Spleen (tissue), 11 donors: ENCODE results near the gene FAM83G. TPM values are rescaled to one million over a fixed set of nuclear protein-coding genes. Genes with fewer than 3 reads are reported as not detected.
A peak's percentile ranks its signal among the peaks of the same experiment; 100 is the strongest.

Source experiments
- DNase-seq: peaks from one replicate; pipeline ENCODE4 v3.0.0-alpha.2; 2020
- H3K27ac ChIP-seq, 8 donors: fragments of 200-600 bp; sonication (generic) in 7 of 8; 1 replicate in 4 of 8; 2 replicates in 4 of 8; pipeline versions ENCODE4 v1.5.0 to v1.8.0; 2016 to 2021; ENCODE audit warnings: inconsistent platforms in 4 of 8, mild to moderate bottlenecking in 4 of 8, moderate library complexity in 1 of 8
- H3K27me3 ChIP-seq, 7 donors: fragments of 200-600 bp; sonication (generic) in 6 of 7; replicated peaks in 1 of 7; 1 replicate in 4 of 7; 2 replicates in 3 of 7; pipeline versions ENCODE4 v1.5.0 to v1.8.0; 2016 to 2021; ENCODE audit warnings: inconsistent platforms in 3 of 7, mild to moderate bottlenecking in 1 of 7
- H3K36me3 ChIP-seq, 6 donors: fragments of 200-600 bp; sonication (generic) in 5 of 6; 1 replicate in 4 of 6; 2 replicates in 2 of 6; pipeline versions ENCODE4 v1.5.0 to v1.8.0; 2016 to 2021; ENCODE audit warnings: inconsistent platforms in 2 of 6
- H3K4me1 ChIP-seq, 6 donors: fragments of 200-600 bp; sonication (generic) in 5 of 6; 1 replicate in 3 of 6; 2 replicates in 3 of 6; pipeline versions ENCODE4 v1.5.0 to v1.8.0; 2016 to 2021; ENCODE audit warnings: inconsistent platforms in 3 of 6
- H3K4me3 ChIP-seq, 8 donors: fragments of 200-600 bp; sonication (generic) in 7 of 8; 1 replicate in 4 of 8; 2 replicates in 4 of 8; pipeline versions ENCODE4 v1.5.0 to v1.8.0; 2016 to 2021; ENCODE audit warnings: inconsistent platforms in 4 of 8, mild to moderate bottlenecking in 4 of 8, moderate library complexity in 2 of 8
- H3K9me3 ChIP-seq, 8 donors: fragments of 200-600 bp; sonication (generic) in 7 of 8; 1 replicate in 4 of 8; 2 replicates in 4 of 8; pipeline versions ENCODE4 v1.5.0 to v1.8.0; 2016 to 2021; ENCODE audit warnings: inconsistent platforms in 4 of 8
- POLR2A ChIP-seq, 3 donors: fragments of 450-650 bp; IDR thresholded peaks; one replicate each; pipeline ENCODE4 v1.5.1; 2017; ENCODE audit warnings: antibody characterized with exemption in 3 of 3, mild to moderate bottlenecking in 1 of 3
- POLR2AphosphoS5 ChIP-seq, 3 donors: sonication (generic); formaldehyde crosslinking; IDR thresholded peaks; one replicate each; pipeline ENCODE4 v1.5.1; 2017; ENCODE audit warnings: antibody characterized with exemption in 3 of 3
- whole genome bisulfite sequencing, 5 donors: extraction: QIAGEN DNeasy Blood & Tissue Kit in 3 of 5; methylation state at CpG; one replicate each; pipeline versions ENCODE4 v1.1.5 to v1.1.7; 2013 to 2018; 5-methylcytosine and 5-hydroxymethylcytosine counted together
- intact Hi-C: fragments of 100-400 bp; cut with DNase I; formaldehyde crosslinking; loops from one replicate; pipeline ENCODE4 v1.15.0; 2023; ENCODE audit warnings: low total_unique reads
- polyA plus RNA-seq, 3 donors: library from polyadenylated mRNA; stranded (reverse); fragments of 200-250 nt; gene quantifications; one replicate each; pipeline ENCODE4 v1.2.1, GENCODE V29; 2013
- total RNA-seq, 7 donors: library from RNA; depleted of rRNA in 3 of 7; stranded (reverse); fragments of >200 nt in 3 of 7; fragmentation: NEBNext Ultra II Directional in 4 of 7; extraction: Animal tissue kit (Norgen Biotek cat#: 25700) in 4 of 7; gene quantifications; one replicate each; pipeline versions ENCODE4 v1.1.0 to v1.2.1, GENCODE V29; 2016 to 2021
- TF ChIP-seq, protein P1 (sequence below), 11 experiments: fragments of 200-600 bp in 7 of 11; fragments of 450-650 bp in 4 of 11; sonication (generic) in 4 of 11; IDR thresholded peaks in 8 of 11; conservative IDR thresholded peaks in 3 of 11; 1 replicate in 7 of 11; 2 replicates in 4 of 11; pipeline versions ENCODE4 v1.4.0 to v1.8.0; 2016 to 2021; ENCODE audit warnings: antibody characterized with exemption in 11 of 11, inconsistent platforms in 4 of 11, mild to moderate bottlenecking in 1 of 11
- donor health status: healthy with polysubstance abuse.
- donor health status: DM: no; HTN: no; CAD: no; lungs with moderate emphysema.
- donor health status: DM: no; HTN: no; CAD: no.
- donor health status: Bipolar disorder and iron deficiency.
- donor health status: healthy.
- donor health status: DM: no; HTN: no; CAD: no.
- donor health status: DM: yes; HTN: yes; CAD: no.

Gene FAM83G
- total and polyA plus RNA-seq, 10 donors, result 1.3 to 5.4 (median 4.6) TPM

DNA sequence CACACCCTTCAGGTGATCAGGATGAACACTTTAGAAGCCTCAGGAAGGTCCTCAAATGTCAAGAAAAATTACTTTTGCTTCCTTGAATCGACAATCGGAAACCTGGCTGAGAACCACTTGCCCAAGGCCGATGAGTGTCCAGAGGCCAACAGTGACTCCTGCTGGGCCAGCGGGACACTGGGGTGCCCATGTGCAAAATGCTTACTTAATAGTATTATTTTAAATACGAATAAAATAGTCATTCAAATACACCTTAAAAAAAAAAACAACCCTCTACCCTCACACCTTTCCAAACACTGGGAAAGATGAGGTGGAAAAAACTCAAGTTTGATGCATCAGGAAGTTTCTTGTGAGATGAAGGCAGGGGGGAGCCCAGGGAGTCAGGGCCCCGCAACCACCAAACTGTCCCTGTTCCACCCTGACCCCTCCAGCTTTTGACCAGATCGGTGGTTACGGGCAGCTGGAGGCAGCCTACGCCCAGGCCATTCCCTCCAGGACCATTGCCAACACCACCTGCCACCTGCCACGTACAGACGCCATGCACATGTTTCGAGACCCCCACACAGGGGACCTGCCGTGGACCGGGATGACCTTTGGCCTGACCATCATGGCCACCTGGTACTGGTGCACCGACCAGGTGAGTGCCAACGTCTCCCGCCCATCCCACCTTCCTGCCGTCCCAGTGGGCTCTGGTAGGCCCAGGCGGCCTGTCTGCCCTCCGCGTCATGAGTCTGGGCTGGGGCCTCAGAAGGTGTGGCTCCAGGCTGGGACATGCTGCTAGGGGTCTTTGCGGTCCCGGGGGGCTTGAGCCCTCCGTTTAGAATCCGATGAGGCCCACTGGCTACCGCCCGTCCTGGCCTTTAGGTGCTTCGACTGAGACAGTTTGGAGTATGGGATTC lies 33.7 kb downstream of the FAM83G start:
- no peak overlapping the region for H3K4me3 ChIP-seq
- no peaks in the 10 kb centered on the region for H3K27me3 ChIP-seq
- H3K27ac ChIP-seq, result no peak overlapping the region
- H3K36me3 ChIP-seq, result peaks cover 0 to 23% (median 3%) of the 10 kb centered on the region in 6 donors
- no peak for DNase-seq
- TF ChIP-seq, protein P1, sequence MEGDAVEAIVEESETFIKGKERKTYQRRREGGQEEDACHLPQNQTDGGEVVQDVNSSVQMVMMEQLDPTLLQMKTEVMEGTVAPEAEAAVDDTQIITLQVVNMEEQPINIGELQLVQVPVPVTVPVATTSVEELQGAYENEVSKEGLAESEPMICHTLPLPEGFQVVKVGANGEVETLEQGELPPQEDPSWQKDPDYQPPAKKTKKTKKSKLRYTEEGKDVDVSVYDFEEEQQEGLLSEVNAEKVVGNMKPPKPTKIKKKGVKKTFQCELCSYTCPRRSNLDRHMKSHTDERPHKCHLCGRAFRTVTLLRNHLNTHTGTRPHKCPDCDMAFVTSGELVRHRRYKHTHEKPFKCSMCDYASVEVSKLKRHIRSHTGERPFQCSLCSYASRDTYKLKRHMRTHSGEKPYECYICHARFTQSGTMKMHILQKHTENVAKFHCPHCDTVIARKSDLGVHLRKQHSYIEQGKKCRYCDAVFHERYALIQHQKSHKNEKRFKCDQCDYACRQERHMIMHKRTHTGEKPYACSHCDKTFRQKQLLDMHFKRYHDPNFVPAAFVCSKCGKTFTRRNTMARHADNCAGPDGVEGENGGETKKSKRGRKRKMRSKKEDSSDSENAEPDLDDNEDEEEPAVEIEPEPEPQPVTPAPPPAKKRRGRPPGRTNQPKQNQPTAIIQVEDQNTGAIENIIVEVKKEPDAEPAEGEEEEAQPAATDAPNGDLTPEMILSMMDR (IDR thresholded peaks at IDR 0.05 in 8 of 11, conservative IDR thresholded peaks at IDR 0.05 in 3 of 11), result no peak
- TF ChIP-seq POLR2A (IDR thresholded peaks at IDR 0.05), result no peak
- TF ChIP-seq POLR2AphosphoS5 (IDR thresholded peaks at IDR 0.05), result no peak
- WGBS, 5 donors, result 88 to 93% (median 91%) methylated on average over 27 to 28 of the region's 28 CpGs
- H3K9me3 ChIP-seq, result no peaks in the 10 kb centered on the region
- H3K4me1 ChIP-seq, result peaks cover 0 to 35% (median 16%) of the 10 kb centered on the region in 6 donors
- intact Hi-C loops, result no loop called here

DNA sequence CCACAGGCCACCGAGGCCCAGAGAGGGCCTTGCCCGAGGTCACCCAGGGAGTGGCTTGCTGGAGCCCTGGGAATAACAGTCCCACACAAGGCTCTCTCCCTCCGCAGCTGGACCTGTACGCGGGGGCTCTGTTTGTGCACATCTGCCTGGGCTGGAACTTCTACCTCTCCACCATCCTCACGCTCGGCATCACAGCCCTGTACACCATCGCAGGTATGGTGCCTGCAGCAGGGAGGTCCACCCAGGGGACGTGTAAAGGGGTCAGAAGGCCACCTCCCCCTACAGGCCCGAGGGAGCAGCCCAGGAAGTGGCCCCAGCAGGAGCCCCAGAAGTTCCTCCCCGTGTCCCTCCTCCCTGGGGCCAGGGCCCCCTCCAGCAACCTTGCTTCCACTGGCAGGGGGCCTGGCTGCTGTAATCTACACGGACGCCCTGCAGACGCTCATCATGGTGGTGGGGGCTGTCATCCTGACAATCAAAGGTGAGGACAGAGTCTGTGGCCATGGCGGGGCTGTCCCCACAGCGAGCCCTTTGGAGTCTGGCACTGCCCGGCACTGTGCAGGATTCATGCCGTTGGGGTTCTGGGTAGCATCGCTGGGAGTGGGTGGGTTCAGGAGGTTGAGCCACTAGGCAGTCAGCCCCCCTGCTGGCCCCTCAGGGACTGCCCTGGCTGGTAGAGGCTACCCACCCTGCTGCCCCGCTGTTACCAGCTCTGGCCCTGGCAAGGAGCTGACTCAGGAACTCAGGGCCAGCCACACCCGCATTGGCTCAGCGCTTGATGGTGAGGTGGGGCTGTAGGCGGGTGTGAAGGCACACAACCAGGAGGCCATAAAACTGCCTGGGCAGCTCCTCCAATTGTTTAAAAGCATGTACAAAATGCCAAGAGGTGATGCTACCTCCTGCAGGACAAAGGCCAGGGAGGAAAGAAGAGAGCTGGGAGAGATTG lies 35.3 kb downstream of the FAM83G start:
- Histone ChIP-seq H3K27ac (peak overlapping the region in 1 of 8 donors; percentile 26), H3K4me1 (peaks cover 0 to 42% (median 17%) of the 10 kb centered on the region in 6 donors), H3K27me3 (no peaks in the 10 kb centered on the region), H3K4me3 (no peak overlapping the region), H3K36me3 (peaks cover 0 to 23% (median 3%) of the 10 kb centered on the region in 6 donors), H3K9me3 (no peaks in the 10 kb centered on the region)
- intact Hi-C loops, result no loop called here
- DNase-seq, result no peak
- 52 to 65% (median 52%) methylated on average over 11 to 23 of the region's 23 CpGs for WGBS, 5 donors
- TF ChIP-seq POLR2AphosphoS5 (IDR thresholded peaks at IDR 0.05) (peak in 2 of 3 donors; percentile 23 to 31), POLR2A (IDR thresholded peaks at IDR 0.05) (no peak)
- TF ChIP-seq, protein P1 (IDR thresholded peaks at IDR 0.05 in 8 of 11, conservative IDR thresholded peaks at IDR 0.05 in 3 of 11), result no peak

DNA sequence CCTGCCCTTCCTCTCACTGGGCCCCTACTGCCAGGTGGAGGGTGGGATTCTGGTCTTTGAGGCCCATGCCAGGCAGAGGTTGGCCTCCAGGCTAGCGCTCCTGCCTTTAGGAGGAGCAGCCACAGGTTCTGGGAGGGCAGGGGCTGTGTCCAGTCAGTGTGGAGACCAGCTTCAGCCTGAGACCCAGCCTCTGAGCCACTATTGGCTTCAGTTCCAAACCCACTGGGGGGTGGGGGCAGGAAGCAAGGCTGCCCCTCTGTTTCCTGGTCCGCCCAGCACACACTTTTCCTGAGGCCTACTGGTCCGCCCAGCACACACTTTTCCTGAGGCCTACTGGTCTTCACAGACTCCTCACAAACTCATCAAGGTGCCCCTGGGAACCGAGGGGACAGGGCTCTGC lies 36.2 kb downstream of the FAM83G start:
- intact Hi-C loops, result no loop called here
- Histone ChIP-seq H3K4me1 (peaks cover 0 to 42% (median 17%) of the 10 kb centered on the region in 6 donors), H3K36me3 (peaks cover 0 to 23% (median 3%) of the 10 kb centered on the region in 6 donors), H3K27ac (peak overlapping the region in 1 of 8 donors; percentile 26), H3K27me3 (no peaks in the 10 kb centered on the region), H3K9me3 (no peaks in the 10 kb centered on the region), H3K4me3 (no peak overlapping the region)
- DNase-seq, result no peak
- TF ChIP-seq POLR2A (IDR thresholded peaks at IDR 0.05) (no peak), POLR2AphosphoS5 (IDR thresholded peaks at IDR 0.05) (peak in 1 of 3 donors; percentile 17)
- WGBS, 5 donors, result 40 to 75% (median 58%) methylated on average over 2 to 4 of the region's 4 CpGs

DNA sequence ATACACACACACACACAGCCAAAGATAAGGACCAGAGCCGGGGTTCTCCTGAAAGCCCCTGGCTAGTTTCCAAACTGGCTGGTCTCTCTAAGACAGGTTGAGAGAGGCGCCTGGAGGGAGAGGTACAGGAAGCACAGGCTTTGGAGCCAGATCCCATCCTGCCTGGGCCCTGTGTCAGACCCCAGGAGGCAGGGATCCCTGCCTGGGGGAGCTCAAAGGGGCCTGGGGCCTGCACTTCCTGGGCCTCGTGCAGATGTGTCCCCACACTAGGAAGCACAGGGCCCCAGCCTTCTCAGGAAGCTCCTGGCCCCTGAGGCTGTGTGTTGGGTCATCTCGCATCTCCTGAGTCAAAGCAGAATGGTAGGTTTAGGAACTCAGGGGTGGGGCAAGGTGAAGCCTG lies 36.6 kb downstream of the FAM83G start:
- Histone ChIP-seq H3K4me3 (no peak overlapping the region), H3K9me3 (no peaks in the 10 kb centered on the region), H3K27ac (peak overlapping the region in 1 of 8 donors; percentile 26), H3K36me3 (peaks cover 0 to 22% (median 3%) of the 10 kb centered on the region in 6 donors), H3K27me3 (no peaks in the 10 kb centered on the region), H3K4me1 (peaks cover 0 to 42% (median 17%) of the 10 kb centered on the region in 6 donors)
- WGBS, 5 donors, result 29 to 62% (median 48%) methylated on average over 3 to 4 of the region's 4 CpGs
- no peak for DNase-seq
- TF ChIP-seq POLR2AphosphoS5 (IDR thresholded peaks at IDR 0.05), result no peak
- no peak for TF ChIP-seq POLR2A (IDR thresholded peaks at IDR 0.05)
- TF ChIP-seq, protein P1 (IDR thresholded peaks at IDR 0.05 in 8 of 11, conservative IDR thresholded peaks at IDR 0.05 in 3 of 11), result no peak
- intact Hi-C loops, result no loop called here
